ENCODE measurements around the gene ARHGDIA.

DNA sequence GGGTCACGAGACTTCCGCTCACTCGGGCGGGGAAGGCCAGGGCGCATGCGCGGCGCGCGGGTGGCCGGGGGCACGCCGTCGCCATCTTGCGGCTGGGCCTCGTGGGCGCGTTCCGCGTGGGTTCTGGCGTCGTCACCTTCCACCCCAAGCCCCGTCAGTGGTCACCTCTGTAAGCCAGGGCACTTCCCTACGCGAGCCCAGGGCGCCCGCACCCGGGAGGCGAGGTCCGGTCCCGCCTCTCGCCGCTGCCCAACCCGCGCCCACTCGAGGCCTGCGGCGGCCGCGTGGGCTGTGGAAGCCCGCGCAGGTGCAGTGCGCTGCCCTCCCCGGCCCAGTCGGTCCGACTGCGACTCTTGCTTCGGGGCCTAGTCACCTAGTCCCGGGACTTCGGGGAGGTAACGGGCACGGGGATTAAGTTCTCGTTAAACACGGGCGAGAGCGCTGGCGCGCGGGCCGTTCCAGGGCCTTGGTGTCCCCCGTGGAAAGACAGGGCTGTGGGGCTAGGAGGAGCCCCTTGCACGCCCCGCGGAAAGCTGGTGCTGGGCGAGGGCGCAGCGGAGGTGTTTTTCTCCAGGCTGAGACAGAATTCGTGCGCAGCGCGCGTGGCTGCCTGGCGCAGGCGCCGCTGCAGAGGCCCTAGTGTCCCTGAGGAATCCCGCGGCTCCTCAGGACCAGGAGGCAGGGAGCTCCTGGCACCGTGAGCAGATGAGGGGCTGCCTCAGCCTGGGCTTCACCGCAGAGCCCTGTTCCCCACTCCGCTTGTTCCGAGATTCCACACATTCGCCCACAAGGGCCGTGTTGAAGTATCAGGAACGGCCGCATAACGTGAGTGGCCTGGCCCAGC is 472 bp upstream of the ARHGDIA start:
- TF ChIP-seq POLR2AphosphoS5 (IDR thresholded peaks at IDR 0.05; ENCODE audit: low read depth, low read length), result peak; percentile 16; the same call in 1 of the 2 replicates
- TF ChIP-seq, protein P1, sequence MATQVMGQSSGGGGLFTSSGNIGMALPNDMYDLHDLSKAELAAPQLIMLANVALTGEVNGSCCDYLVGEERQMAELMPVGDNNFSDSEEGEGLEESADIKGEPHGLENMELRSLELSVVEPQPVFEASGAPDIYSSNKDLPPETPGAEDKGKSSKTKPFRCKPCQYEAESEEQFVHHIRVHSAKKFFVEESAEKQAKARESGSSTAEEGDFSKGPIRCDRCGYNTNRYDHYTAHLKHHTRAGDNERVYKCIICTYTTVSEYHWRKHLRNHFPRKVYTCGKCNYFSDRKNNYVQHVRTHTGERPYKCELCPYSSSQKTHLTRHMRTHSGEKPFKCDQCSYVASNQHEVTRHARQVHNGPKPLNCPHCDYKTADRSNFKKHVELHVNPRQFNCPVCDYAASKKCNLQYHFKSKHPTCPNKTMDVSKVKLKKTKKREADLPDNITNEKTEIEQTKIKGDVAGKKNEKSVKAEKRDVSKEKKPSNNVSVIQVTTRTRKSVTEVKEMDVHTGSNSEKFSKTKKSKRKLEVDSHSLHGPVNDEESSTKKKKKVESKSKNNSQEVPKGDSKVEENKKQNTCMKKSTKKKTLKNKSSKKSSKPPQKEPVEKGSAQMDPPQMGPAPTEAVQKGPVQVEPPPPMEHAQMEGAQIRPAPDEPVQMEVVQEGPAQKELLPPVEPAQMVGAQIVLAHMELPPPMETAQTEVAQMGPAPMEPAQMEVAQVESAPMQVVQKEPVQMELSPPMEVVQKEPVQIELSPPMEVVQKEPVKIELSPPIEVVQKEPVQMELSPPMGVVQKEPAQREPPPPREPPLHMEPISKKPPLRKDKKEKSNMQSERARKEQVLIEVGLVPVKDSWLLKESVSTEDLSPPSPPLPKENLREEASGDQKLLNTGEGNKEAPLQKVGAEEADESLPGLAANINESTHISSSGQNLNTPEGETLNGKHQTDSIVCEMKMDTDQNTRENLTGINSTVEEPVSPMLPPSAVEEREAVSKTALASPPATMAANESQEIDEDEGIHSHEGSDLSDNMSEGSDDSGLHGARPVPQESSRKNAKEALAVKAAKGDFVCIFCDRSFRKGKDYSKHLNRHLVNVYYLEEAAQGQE (IDR thresholded peaks at IDR 0.05; ENCODE audit: insufficient read depth in 1 of 2, low read depth in 2 of 2, low read length in 2 of 2), result peak in 1 of 2 experiments; percentile 46; a peak in 1 of 4 replicates

All from PFSK-1 (cell line).